Pancreas (tissue), 10 donors: ENCODE results near the gene WWOX. TPM values are rescaled to one million over a fixed set of nuclear protein-coding genes. Genes with fewer than 3 reads are reported as not detected.

ENCODE experiments used
- ATAC-seq, 4 donors: fragments of 200-7000 bp; cut with Tn5 transposase; one replicate each; pipeline versions ENCODE4 v1.8.0 to v1.9.1; 2020; ENCODE audit warnings: mild to moderate bottlenecking in 4 of 4, moderate library complexity in 4 of 4
- DNase-seq, 6 donors: peaks; one replicate each; pipeline ENCODE4 v3.0.0-alpha.2; 2020
- FAIRE-seq: peaks from 2 replicates; lab custom pipeline; 2012; peaks lifted over from hg19 to GRCh38; lab: Jason Lieb, UNC
- H3K27ac ChIP-seq, 4 donors: fragments of 200-600 bp; sonication (generic); 1 replicate in 3 of 4; 2 replicates in 1 of 4; pipeline versions ENCODE4 v1.5.0 to v1.8.0; 2020
- H3K27me3 ChIP-seq, 4 donors: fragments of 200-600 bp; one replicate each; pipeline ENCODE4 v1.8.0; 2021
- H3K36me3 ChIP-seq, 3 donors: fragments of 200-600 bp; sonication (generic) in 1 of 3; one replicate each; pipeline versions ENCODE4 v1.5.0 to v1.8.0; 2020 to 2021
- H3K4me1 ChIP-seq, 3 donors: fragments of 200-600 bp; one replicate each; pipeline ENCODE4 v1.8.0; 2021
- H3K4me3 ChIP-seq, 4 donors: fragments of 200-600 bp; sonication (generic) in 2 of 4; one replicate each; pipeline versions ENCODE4 v1.5.0 to v1.8.0; 2020 to 2021
- H3K9me3 ChIP-seq, 4 donors: fragments of 200-600 bp; one replicate each; pipeline ENCODE4 v1.8.0; 2021
- CTCF ChIP-seq, 4 donors: fragments of 200-600 bp; sonication (generic) in 3 of 4; IDR thresholded peaks; one replicate each; pipeline versions ENCODE4 v1.5.0 to v1.8.0; 2021; ENCODE audit warnings: antibody characterized with exemption in 4 of 4
- WGBS, 2 donors: extraction: QIAGEN DNeasy Blood & Tissue Kit; methylation state at CpG; one replicate each; pipeline ENCODE4 v1.1.7; 2013; 5-methylcytosine and 5-hydroxymethylcytosine counted together
- intact Hi-C, 3 donors: fragments of 100-400 bp; cut with DNase I; formaldehyde crosslinking; loops; one replicate each; pipeline versions ENCODE4 v1.11.1 to v1.14.2; 2022
- polyA plus RNA-seq, 2 donors: library from polyadenylated mRNA; stranded (reverse); fragments of 200-250 nt; gene quantifications; one replicate each; pipeline ENCODE4 v1.2.3, GENCODE V29; 2013
- total RNA-seq, 6 donors: library from RNA; stranded (reverse); fragmentation: NEBNext Ultra II Directional in 4 of 6; extraction: Animal tissue kit (Norgen Biotek cat#: 25700) in 4 of 6; gene quantifications; one replicate each; pipeline versions ENCODE4 v1.2.1 to v1.2.4, GENCODE V29; 2021 to 2023
- donor health status: healthy with polysubstance abuse.
- donor health status: DM: no; HTN: no; CAD: no; lungs with moderate emphysema.
- donor health status: DM: no; HTN: no; CAD: no.
- donor health status: control.
- donor health status: control.
- donor health status: Bipolar disorder and iron deficiency.
- donor health status: DM: yes; HTN: yes; CAD: no.
- donor health status: DM: no; HTN: no; CAD: no.
- donor health status: DM: no; HTN: no; CAD: no.
- donor health status: DM: yes; HTN: yes; CAD: no.

The WWOX gene
- total and polyA plus RNA-seq, 8 donors = 6.8 to 14.4 (median 10.8) TPM

- no peak for TF ChIP-seq CTCF (IDR thresholded peaks at IDR 0.05)
- H3K4me1 ChIP-seq = no peaks in the 10 kb centered on the region
- H3K36me3 ChIP-seq = no peaks in the 10 kb centered on the region
- H3K4me3 ChIP-seq = no peak overlapping the region
- DNase-seq (no peak), FAIRE-seq (no peak), ATAC-seq (no peak)
- H3K27me3 ChIP-seq = no peaks in the 10 kb centered on the region
- H3K9me3 ChIP-seq = no peaks in the 10 kb centered on the region
- intact Hi-C loops = no loop called here
- 93 to 95% methylated on average over 4 of the region's 4 CpGs for WGBS, 2 donors
- H3K27ac ChIP-seq = no peak overlapping the region
Observed at GRCh38 chr16:78434401-78434800, 334.9 kb downstream of the WWOX start.

- ATAC-seq (no peak), FAIRE-seq (no peak), DNase-seq (no peak)
- Histone ChIP-seq H3K9me3 (no peaks in the 10 kb centered on the region), H3K36me3 (no peaks in the 10 kb centered on the region), H3K27me3 (no peaks in the 10 kb centered on the region), H3K4me3 (no peak overlapping the region), H3K4me1 (no peaks in the 10 kb centered on the region), H3K27ac (no peak overlapping the region)
- 89% methylated on average over 4 of the region's 4 CpGs for WGBS, 2 donors
- intact Hi-C loops = no loop called here
- TF ChIP-seq CTCF (IDR thresholded peaks at IDR 0.05) = no peak
Observed at GRCh38 chr16:78435260-78435659, 335.8 kb downstream of the WWOX start.

- no peaks in the 10 kb centered on the region for H3K36me3 ChIP-seq
- no peak overlapping the region for H3K27ac ChIP-seq
- no peak for DNase-seq
- WGBS, 2 donors = 87 to 92% methylated on average over 10 of the region's 10 CpGs
- no peak for ATAC-seq
- no peak for FAIRE-seq
- no peaks in the 10 kb centered on the region for H3K4me1 ChIP-seq
- intact Hi-C loops = no loop called here
- no peaks in the 10 kb centered on the region for H3K9me3 ChIP-seq
- no peaks in the 10 kb centered on the region for H3K27me3 ChIP-seq
- no peak for TF ChIP-seq CTCF (IDR thresholded peaks at IDR 0.05)
- no peak overlapping the region for H3K4me3 ChIP-seq
Observed at GRCh38 chr16:78436023-78436422, 336.6 kb downstream of the WWOX start.

- Histone ChIP-seq H3K4me3 (no peak overlapping the region), H3K27ac (no peak overlapping the region), H3K4me1 (no peaks in the 10 kb centered on the region), H3K9me3 (no peaks in the 10 kb centered on the region), H3K27me3 (no peaks in the 10 kb centered on the region), H3K36me3 (no peaks in the 10 kb centered on the region)
- no peak for TF ChIP-seq CTCF (IDR thresholded peaks at IDR 0.05)
- intact Hi-C loops = no loop called here
- DNase-seq (no peak), ATAC-seq (no peak), FAIRE-seq (no peak)
- 64 to 75% methylated on average over 6 of the region's 6 CpGs for WGBS, 2 donors
Observed at GRCh38 chr16:78436846-78437245, 337.4 kb downstream of the WWOX start.

- DNase-seq = peak in 4 of 6 donors; percentile 9 to 30 (median 27)
- Histone ChIP-seq H3K9me3 (no peaks in the 10 kb centered on the region), H3K4me3 (no peak overlapping the region), H3K4me1 (no peaks in the 10 kb centered on the region), H3K27ac (no peak overlapping the region), H3K27me3 (no peaks in the 10 kb centered on the region), H3K36me3 (no peaks in the 10 kb centered on the region)
- intact Hi-C loops = no loop called here
- WGBS, 2 donors = 39 to 49% methylated on average over 6 of the region's 6 CpGs
- ATAC-seq = peak in 3 of 4 donors; percentile 57 to 69 (median 63)
- peak; percentile 69 to 89 (median 82) for TF ChIP-seq CTCF (IDR thresholded peaks at IDR 0.05)
- FAIRE-seq = peak; percentile 69
Observed at GRCh38 chr16:78437352-78437968, 338.0 kb downstream of the WWOX start.
